HCT116 (cell line): ENCODE data around the gene RAB1A.
A peak's percentile ranks its signal among the peaks of the same experiment; 100 is the strongest.

Experiments used
- CBX3 ChIP-seq: IDR thresholded peaks from 2 replicates; pipeline ENCODE4 v1.6.1; 2012; ENCODE audit warnings: low read depth
- POLR2A ChIP-seq: IDR thresholded peaks from 2 replicates; pipeline ENCODE4 v1.7.0; 2011; ENCODE audit warnings: borderline replicate concordance; ENCODE audit not compliant: insufficient read depth, insufficient read length; ENCODE audit errors: extremely low read depth
- POLR2AphosphoS5 ChIP-seq: IDR thresholded peaks from 2 replicates; pipeline ENCODE4 v1.6.1; 2011; ENCODE audit warnings: mild to moderate bottlenecking, low read depth, low read length, moderate library complexity
- SP1 ChIP-seq: IDR thresholded peaks from 2 replicates; pipeline ENCODE4 v1.6.1; 2012; ENCODE audit warnings: low read depth
- TF ChIP-seq, protein P1 (sequence below), 3 experiments: fragments of 200-600 bp in 1 of 3; sonication (generic) in 1 of 3; IDR thresholded peaks in 2 of 3; conservative IDR thresholded peaks in 1 of 3; 2 replicates each; pipeline ENCODE4 v1.5.1; 2012 to 2017; ENCODE audit warnings: low read depth in 2 of 3, low read length in 2 of 3, antibody characterized with exemption in 1 of 3, borderline replicate concordance in 1 of 3, control low read depth in 1 of 3, mild to moderate bottlenecking in 1 of 3, mixed read lengths in 1 of 3, mixed run types in 1 of 3, moderate library complexity in 1 of 3; ENCODE audit not compliant: insufficient read depth in 1 of 3

DNA sequence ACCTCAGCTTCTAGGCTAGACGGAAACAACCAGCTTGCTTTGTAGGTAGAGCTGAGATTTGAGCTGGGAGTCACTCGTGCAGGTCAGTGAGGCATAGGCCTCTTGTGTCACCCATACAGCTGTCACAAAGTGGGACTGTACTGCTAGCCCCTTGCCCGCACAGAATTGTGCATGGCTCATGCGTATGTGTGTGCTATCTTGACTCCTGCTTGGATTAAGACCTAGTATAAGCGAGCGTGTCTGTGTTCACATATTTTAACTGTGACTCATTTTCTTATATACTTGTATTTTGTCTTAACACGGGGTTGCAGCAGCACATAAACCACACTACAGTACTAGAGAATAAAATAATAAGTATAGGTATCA is 53.6 kb downstream of the RAB1A start:
- TF ChIP-seq, protein P1, sequence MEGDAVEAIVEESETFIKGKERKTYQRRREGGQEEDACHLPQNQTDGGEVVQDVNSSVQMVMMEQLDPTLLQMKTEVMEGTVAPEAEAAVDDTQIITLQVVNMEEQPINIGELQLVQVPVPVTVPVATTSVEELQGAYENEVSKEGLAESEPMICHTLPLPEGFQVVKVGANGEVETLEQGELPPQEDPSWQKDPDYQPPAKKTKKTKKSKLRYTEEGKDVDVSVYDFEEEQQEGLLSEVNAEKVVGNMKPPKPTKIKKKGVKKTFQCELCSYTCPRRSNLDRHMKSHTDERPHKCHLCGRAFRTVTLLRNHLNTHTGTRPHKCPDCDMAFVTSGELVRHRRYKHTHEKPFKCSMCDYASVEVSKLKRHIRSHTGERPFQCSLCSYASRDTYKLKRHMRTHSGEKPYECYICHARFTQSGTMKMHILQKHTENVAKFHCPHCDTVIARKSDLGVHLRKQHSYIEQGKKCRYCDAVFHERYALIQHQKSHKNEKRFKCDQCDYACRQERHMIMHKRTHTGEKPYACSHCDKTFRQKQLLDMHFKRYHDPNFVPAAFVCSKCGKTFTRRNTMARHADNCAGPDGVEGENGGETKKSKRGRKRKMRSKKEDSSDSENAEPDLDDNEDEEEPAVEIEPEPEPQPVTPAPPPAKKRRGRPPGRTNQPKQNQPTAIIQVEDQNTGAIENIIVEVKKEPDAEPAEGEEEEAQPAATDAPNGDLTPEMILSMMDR (IDR thresholded peaks at IDR 0.05 in 2 of 3, conservative IDR thresholded peaks at IDR 0.05 in 1 of 3; ENCODE audit: borderline replicate concordance in 1 of 3, insufficient read depth in 1 of 3, low read depth in 2 of 3, low read length in 2 of 3) = no peak
- TF ChIP-seq POLR2A (no peak), SP1 (no peak), CBX3 (no peak), POLR2AphosphoS5 (0 out of 2 replicates have a peak, but pooled peaks have one; percentile 12)
